ENCODE measurements around the gene MOCS2. TPM values are rescaled to one million over a fixed set of nuclear protein-coding genes. Genes with fewer than 3 reads are reported as not detected.

The MOCS2 gene
- polyA plus RNA-seq, 2 of the 4 experiments (the other 2 are of a cell fraction) = 47.7 to 75.3 TPM

DNA sequence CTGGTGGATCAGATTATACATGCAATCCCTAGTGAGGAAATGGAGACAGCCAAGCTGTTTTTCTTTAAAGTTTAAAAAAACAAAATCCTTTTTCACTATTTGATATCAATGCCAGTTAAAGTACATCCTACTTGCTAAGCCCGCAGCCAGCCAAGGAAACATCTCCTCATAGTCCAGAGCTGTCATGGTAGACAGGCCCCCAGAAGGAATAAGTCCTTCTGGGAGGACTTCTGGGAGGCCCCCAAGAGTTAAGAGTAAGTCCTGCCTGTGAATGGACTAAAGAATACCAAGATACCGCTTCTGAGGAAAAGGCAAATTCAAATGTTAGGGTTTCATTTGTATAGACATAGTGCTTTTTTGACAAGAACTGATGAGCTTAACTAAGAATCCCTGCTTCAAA lies 38.3 kb downstream of the MOCS2 start:
- ChIA-PET CTCF (interaction anchor here (0.7 kb wide), 1 partner anchor 16 kb away, joined by 4 read pairs; no protein-coding TSS in a partner anchor), POLR2A (no interaction called here)
- no peak overlapping the region for H3K4me3 ChIP-seq
- no peak for DNase-seq (ENCODE audit: low read depth in 1 of 2, low spot score in 1 of 2)
- TF ChIP-seq HOXB13 (CRISPR knock-in tag; IDR thresholded peaks at IDR 0.05; ENCODE audit: low read depth) (no peak), CBX8 (IDR thresholded peaks at IDR 0.05) (no peak), NR3C1 (IDR thresholded peaks at IDR 0.05) (no peak), KDM1A (IDR thresholded peaks at IDR 0.05; ENCODE audit: low read depth) (no peak), RCOR1 (IDR thresholded peaks at IDR 0.05; ENCODE audit: low read depth, low read length) (no peak), HOXA7 (CRISPR knock-in tag; IDR thresholded peaks at IDR 0.05) (no peak), SREBF2 (IDR thresholded peaks at IDR 0.05) (no peak), PHF8 (IDR thresholded peaks at IDR 0.05; ENCODE audit: borderline replicate concordance, low read depth) (no peak), RNF2 (IDR thresholded peaks at IDR 0.05; ENCODE audit: borderline replicate concordance, low read depth) (no peak), FOSB (CRISPR knock-in tag; IDR thresholded peaks at IDR 0.05) (no peak), MAZ (IDR thresholded peaks at IDR 0.05; ENCODE audit: borderline replicate concordance, low read depth, low read length) (no peak), POLR2A (IDR thresholded peaks at IDR 0.05; ENCODE audit: low read length) (no peak), BHLHE40 (IDR thresholded peaks at IDR 0.05; ENCODE audit: low read depth, low read length) (no peak)
- TF ChIP-seq, protein P1, sequence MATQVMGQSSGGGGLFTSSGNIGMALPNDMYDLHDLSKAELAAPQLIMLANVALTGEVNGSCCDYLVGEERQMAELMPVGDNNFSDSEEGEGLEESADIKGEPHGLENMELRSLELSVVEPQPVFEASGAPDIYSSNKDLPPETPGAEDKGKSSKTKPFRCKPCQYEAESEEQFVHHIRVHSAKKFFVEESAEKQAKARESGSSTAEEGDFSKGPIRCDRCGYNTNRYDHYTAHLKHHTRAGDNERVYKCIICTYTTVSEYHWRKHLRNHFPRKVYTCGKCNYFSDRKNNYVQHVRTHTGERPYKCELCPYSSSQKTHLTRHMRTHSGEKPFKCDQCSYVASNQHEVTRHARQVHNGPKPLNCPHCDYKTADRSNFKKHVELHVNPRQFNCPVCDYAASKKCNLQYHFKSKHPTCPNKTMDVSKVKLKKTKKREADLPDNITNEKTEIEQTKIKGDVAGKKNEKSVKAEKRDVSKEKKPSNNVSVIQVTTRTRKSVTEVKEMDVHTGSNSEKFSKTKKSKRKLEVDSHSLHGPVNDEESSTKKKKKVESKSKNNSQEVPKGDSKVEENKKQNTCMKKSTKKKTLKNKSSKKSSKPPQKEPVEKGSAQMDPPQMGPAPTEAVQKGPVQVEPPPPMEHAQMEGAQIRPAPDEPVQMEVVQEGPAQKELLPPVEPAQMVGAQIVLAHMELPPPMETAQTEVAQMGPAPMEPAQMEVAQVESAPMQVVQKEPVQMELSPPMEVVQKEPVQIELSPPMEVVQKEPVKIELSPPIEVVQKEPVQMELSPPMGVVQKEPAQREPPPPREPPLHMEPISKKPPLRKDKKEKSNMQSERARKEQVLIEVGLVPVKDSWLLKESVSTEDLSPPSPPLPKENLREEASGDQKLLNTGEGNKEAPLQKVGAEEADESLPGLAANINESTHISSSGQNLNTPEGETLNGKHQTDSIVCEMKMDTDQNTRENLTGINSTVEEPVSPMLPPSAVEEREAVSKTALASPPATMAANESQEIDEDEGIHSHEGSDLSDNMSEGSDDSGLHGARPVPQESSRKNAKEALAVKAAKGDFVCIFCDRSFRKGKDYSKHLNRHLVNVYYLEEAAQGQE (IDR thresholded peaks at IDR 0.05) = no peak
- TF ChIP-seq, protein P2, sequence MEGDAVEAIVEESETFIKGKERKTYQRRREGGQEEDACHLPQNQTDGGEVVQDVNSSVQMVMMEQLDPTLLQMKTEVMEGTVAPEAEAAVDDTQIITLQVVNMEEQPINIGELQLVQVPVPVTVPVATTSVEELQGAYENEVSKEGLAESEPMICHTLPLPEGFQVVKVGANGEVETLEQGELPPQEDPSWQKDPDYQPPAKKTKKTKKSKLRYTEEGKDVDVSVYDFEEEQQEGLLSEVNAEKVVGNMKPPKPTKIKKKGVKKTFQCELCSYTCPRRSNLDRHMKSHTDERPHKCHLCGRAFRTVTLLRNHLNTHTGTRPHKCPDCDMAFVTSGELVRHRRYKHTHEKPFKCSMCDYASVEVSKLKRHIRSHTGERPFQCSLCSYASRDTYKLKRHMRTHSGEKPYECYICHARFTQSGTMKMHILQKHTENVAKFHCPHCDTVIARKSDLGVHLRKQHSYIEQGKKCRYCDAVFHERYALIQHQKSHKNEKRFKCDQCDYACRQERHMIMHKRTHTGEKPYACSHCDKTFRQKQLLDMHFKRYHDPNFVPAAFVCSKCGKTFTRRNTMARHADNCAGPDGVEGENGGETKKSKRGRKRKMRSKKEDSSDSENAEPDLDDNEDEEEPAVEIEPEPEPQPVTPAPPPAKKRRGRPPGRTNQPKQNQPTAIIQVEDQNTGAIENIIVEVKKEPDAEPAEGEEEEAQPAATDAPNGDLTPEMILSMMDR (IDR thresholded peaks at IDR 0.05) = no peak
- TF ChIP-seq, protein P3, sequence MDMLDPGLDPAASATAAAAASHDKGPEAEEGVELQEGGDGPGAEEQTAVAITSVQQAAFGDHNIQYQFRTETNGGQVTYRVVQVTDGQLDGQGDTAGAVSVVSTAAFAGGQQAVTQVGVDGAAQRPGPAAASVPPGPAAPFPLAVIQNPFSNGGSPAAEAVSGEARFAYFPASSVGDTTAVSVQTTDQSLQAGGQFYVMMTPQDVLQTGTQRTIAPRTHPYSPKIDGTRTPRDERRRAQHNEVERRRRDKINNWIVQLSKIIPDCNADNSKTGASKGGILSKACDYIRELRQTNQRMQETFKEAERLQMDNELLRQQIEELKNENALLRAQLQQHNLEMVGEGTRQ (IDR thresholded peaks at IDR 0.05) = no peak
- no peak overlapping the region for H3K4me2 ChIP-seq
- no peaks in the 10 kb centered on the region for H3K9me3 ChIP-seq
- H3K27ac ChIP-seq = no peak overlapping the region
- 90% methylated on average over 2 of the region's 2 CpGs for WGBS (ENCODE audit: missing lambda C conversion rate)
- no peaks in the 10 kb centered on the region for H3K4me1 ChIP-seq
- FAIRE-seq = no peak
- no peak for ATAC-seq

DNA sequence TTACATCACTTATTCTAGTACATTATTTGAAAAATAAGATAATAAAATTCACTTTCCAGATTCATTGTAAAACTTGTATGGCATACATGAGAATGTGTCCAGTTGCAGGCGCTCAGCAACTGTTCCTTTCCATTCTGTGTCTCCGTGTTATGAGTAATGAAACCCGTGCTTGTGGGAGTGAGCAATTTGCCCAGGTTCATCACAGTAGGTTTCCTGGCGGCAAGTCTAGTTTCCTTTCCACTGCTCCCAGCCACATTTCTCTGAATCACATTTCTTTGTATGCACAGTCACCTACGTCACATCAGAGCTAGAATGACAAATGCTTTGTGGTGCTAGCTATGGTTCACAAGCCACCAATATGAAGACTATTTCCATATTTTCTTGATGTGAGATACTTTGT lies 39.9 kb downstream of the MOCS2 start:
- no peak for FAIRE-seq
- 88% methylated on average over 5 of the region's 5 CpGs for WGBS (ENCODE audit: missing lambda C conversion rate)

More for the DNA sequence above, 39.9 kb downstream of the MOCS2 start:
- ATAC-seq (no peak), DNase-seq (ENCODE audit: low read depth in 1 of 2, low spot score in 1 of 2) (no peak)
- no peaks in the 10 kb centered on the region for H3K9me3 ChIP-seq
- no peaks in the 10 kb centered on the region for H3K4me1 ChIP-seq
- CTCF ChIA-PET = interaction anchor here (0.8 to 2.3 kb wide), 4 partner anchors 9 to 120 kb away, joined by 3 to 16 read pairs (median 6); no protein-coding TSS in a partner anchor
- TF ChIP-seq JUNB (IDR thresholded peaks at IDR 0.05) (no peak), ESRRA (IDR thresholded peaks at IDR 0.05; ENCODE audit: borderline replicate concordance, low read length) (no peak), CHD2 (IDR thresholded peaks at IDR 0.05; ENCODE audit: low read length, partially characterized antibody) (no peak), CBX8 (IDR thresholded peaks at IDR 0.05) (no peak), KDM1A (IDR thresholded peaks at IDR 0.05; ENCODE audit: low read depth) (no peak), ZC3H11A (IDR thresholded peaks at IDR 0.05) (no peak), SREBF2 (IDR thresholded peaks at IDR 0.05) (no peak), KDM5A (IDR thresholded peaks at IDR 0.05) (no peak), NPAS2 (CRISPR knock-in tag; IDR thresholded peaks at IDR 0.05; ENCODE audit: borderline replicate concordance) (no peak), MAFK (IDR thresholded peaks at IDR 0.05; ENCODE audit: partially characterized antibody) (no peak), FOXS1 (CRISPR knock-in tag; IDR thresholded peaks at IDR 0.05) (no peak), EP300 (IDR thresholded peaks at IDR 0.05) (no peak), EHF (CRISPR knock-in tag; IDR thresholded peaks at IDR 0.05) (no peak), HEYL (CRISPR knock-in tag; IDR thresholded peaks at IDR 0.05) (no peak), CBX2 (IDR thresholded peaks at IDR 0.05; ENCODE audit: borderline replicate concordance, low read depth) (no peak), TFCP2L1 (CRISPR knock-in tag; IDR thresholded peaks at IDR 0.05) (no peak), TP53 (CRISPR knock-in tag; IDR thresholded peaks at IDR 0.05) (no peak)
- TF ChIP-seq, protein P4, sequence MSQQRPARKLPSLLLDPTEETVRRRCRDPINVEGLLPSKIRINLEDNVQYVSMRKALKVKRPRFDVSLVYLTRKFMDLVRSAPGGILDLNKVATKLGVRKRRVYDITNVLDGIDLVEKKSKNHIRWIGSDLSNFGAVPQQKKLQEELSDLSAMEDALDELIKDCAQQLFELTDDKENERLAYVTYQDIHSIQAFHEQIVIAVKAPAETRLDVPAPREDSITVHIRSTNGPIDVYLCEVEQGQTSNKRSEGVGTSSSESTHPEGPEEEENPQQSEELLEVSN (IDR thresholded peaks at IDR 0.05; ENCODE audit: borderline replicate concordance, low read depth) = no peak
- H3K27ac ChIP-seq = no peak overlapping the region
- POLR2A ChIA-PET = no interaction called here
- no peak overlapping the region for H3K4me2 ChIP-seq
- H3K4me3 ChIP-seq = no peak overlapping the region

Measured in A549 (cell line).